Erythroblast (primary cell): Measurements from ENCODE around the gene C1QTNF2.

Experiments used
- DNase-seq, 2 experiments: peaks; one replicate each; lab custom pipeline; 2025; lab: John Stamatoyannopoulos, UW
- GATA1 ChIP-seq: IDR thresholded peaks from 2 replicates; pipeline ENCODE4 v1.6.1; 2011; ENCODE audit warnings: low read depth, mild to moderate bottlenecking, control low read depth, low read length, moderate library complexity
- POLR2A ChIP-seq: IDR thresholded peaks from 2 replicates; pipeline ENCODE4 v1.6.1; 2011; ENCODE audit warnings: mild to moderate bottlenecking, low read length

The C1QTNF2 gene

DNA sequence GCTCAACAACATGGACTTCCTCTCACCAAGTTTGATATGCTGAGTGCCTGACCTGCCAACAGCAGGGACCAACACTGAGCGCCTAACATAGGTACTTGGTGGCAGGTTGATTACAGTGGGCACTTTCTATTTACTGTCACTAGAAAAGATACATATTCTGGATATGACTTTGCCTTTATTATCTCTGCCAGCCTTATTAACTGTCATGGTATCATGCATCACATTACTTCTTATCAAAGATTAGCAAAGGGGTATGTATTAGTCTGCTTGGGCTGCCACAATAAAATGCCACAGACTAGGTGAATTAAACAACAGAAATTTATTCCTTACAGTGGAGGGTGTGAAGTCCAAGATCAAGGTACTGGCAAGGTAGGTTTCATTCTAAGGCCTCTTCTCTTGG is 14.3 kb upstream of the C1QTNF2 start:
- TF ChIP-seq GATA1 (no peak), POLR2A (no peak)
- peak in 1 of 2 experiments; percentile 49 for DNase-seq

- TF ChIP-seq POLR2A (no peak), GATA1 (no peak)
- no peak for DNase-seq
These were observed 11.9 kb upstream of the C1QTNF2 start for GRCh38 chr5:160382346-160382745.

GRCh38 chr5:160380041-160380440 is 9.6 kb upstream of the C1QTNF2 start:
- no peak for DNase-seq
- no peak for TF ChIP-seq POLR2A
- no peak for TF ChIP-seq GATA1

- TF ChIP-seq POLR2A (no peak), GATA1 (no peak)
- DNase-seq = no peak
These were observed 9.1 kb upstream of the C1QTNF2 start for GRCh38 chr5:160379511-160379910.

GRCh38 chr5:160378330-160378729 is 7.9 kb upstream of the C1QTNF2 start:
- TF ChIP-seq POLR2A (no peak), GATA1 (no peak)
- peak; percentile 71 to 84 for DNase-seq

DNA sequence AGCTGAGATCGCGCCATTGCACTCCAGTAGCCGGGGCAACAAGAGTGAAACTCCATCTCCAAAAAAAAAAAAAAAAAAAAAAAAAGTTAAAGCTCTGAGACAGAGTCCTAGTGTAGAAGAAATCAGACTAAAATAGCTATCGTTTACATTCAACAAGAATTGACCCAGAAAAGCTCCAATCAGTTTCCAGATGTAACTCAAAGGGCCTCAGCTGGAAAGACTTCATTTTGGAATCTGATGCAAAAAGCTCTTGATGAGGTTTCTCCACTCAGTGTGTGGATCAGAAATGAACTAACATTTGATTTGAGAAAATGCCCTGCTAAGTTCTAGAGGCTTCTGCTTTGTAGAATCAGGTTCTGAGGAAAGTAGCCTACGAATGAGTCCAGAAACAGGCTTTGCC is 7.2 kb upstream of the C1QTNF2 start:
- no peak for TF ChIP-seq GATA1
- TF ChIP-seq POLR2A = no peak
- no peak for DNase-seq

DNA sequence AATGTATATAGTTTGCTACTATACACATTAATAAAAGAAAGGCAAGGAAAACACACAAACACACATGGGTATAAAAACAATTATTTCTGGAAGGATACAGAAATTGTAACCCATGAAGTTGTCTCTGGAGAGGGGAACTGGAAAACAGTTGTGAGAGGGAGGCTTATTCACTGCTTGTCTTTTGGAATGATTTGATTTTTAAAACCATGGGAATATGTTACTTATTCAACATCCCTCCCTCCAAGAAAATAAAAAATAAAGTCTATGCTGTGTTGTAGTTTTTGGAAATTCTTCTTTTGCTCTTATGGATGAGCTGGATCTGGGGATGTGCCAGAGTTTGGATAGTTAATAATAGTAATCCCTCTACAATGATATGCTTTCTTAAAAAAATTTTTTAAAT is 6.0 kb upstream of the C1QTNF2 start:
- no peak for TF ChIP-seq GATA1
- no peak for TF ChIP-seq POLR2A
- DNase-seq = no peak

GRCh38 chr5:160375701-160376100 is 5.3 kb upstream of the C1QTNF2 start:
- TF ChIP-seq POLR2A = no peak
- no peak for TF ChIP-seq GATA1
- DNase-seq = no peak

DNA sequence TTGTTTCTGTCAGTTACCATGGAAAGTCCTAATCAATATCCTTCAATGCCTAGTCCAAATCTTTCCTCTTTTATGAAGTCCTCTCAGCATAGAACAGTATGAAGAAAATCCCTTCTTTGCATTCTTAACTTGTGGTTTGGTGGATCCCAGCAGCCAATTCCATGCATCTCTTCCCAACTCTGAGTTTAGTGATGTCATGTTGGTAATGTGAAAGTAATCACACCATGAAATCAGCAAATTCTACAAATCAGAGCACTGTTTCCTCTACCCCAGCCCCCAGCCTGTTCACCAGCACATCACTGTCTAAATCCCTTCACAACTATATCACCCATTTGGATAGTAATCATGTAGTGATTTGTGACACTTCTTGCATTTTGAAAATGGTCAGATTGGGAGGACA is 4.7 kb upstream of the C1QTNF2 start:
- TF ChIP-seq POLR2A (no peak), GATA1 (no peak)
- no peak for DNase-seq

DNA sequence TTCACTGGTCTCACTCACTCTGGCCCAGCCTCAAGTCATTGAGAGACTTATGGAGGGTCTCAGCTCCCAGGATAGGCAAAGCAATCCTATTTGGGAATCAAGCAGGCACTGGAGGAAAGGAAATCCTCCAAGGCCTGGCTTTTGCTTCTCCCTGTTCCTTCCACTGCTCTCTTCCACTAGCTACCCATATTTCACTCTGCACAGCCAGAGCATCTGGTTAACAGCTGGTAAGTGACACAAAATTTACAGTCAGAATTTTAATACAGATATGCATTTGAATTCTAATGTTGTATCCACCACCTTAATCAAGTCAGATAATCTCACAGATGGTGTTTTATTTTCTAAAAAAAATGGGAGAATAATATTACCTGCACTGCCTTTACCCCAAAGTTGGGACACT is 868 bp upstream of the C1QTNF2 start:
- no peak for DNase-seq
- TF ChIP-seq GATA1 (no peak), POLR2A (no peak)

GRCh38 chr5:160370713-160371034 is 248 bp upstream of the C1QTNF2 start:
- DNase-seq = no peak
- no peak for TF ChIP-seq POLR2A
- TF ChIP-seq GATA1 = no peak

DNA sequence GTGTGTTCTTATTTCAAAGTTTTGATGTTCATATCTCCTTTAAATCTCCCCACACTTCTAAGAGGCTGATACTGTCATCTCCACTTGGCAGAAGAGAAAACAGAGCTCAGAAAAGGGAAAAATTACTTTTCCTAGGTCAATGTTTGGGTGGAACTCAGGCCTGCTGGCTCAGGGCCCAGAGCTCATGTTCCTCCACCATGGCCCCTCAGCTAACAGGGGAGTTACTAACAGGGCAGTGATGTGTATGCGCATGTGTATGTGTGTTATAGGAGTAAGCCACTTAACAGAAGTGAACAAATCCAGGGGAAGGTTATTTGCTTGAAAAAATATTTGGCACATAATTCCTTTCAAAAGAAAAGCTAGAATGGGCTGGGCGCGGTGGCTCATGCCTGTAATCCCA is 2.5 kb downstream of the C1QTNF2 start:
- TF ChIP-seq POLR2A (no peak), GATA1 (no peak)
- no peak for DNase-seq

DNA sequence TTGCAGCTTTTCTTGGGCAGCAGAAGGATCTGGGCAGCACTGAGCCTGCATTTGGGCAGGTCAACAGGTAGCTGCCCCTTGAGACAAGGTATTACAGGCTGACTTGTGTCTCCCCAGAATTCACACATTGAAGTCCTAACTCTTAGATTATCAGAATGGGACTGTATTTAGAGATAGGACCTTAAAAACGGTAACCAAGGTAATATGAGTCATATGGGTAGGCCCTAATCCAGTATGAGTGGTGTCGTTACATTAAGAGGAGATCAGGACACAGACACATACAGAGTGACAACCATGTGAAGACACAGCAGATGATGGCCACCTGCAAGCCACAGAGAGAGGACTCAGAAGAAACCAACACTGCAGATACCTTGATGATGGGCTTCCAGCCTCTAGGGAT is 3.2 kb downstream of the C1QTNF2 start:
- DNase-seq = peak; percentile 25 to 29
- TF ChIP-seq GATA1 = no peak
- no peak for TF ChIP-seq POLR2A

- TF ChIP-seq POLR2A (no peak), GATA1 (no peak)
- no peak for DNase-seq
These were observed 4.2 kb downstream of the C1QTNF2 start for GRCh38 chr5:160366230-160366629.

GRCh38 chr5:160363660-160364395 is 6.6 kb downstream of the C1QTNF2 start:
- TF ChIP-seq GATA1 (no peak), POLR2A (no peak)
- DNase-seq = no peak

GRCh38 chr5:160363211-160363610 is 7.2 kb downstream of the C1QTNF2 start:
- no peak for DNase-seq
- no peak for TF ChIP-seq GATA1
- no peak for TF ChIP-seq POLR2A
